IPS-20b (cell line): ENCODE measurements around the gene RPTOR.

ENCODE experiments used
- H3K27ac ChIP-seq: one replicate; pipeline ENCODE4 v1.5.1; 2013; ENCODE audit warnings: low read length
- H3K27me3 ChIP-seq: 2 replicates; pipeline ENCODE4 v1.6.1; 2013; ENCODE audit warnings: mild to moderate bottlenecking, low read length, inconsistent platforms; ENCODE audit not compliant: insufficient read depth
- H3K36me3 ChIP-seq: 2 replicates; pipeline ENCODE4 v1.6.1; 2013; ENCODE audit warnings: low read depth, mild to moderate bottlenecking, inconsistent platforms, low read length, moderate library complexity; ENCODE audit not compliant: insufficient read depth
- H3K4me1 ChIP-seq: 2 replicates; pipeline ENCODE4 v1.6.1; 2013; ENCODE audit warnings: mild to moderate bottlenecking, control low read depth, inconsistent platforms, low read length, moderate library complexity; ENCODE audit not compliant: insufficient read depth
- H3K4me3 ChIP-seq: 2 replicates; pipeline ENCODE4 v1.5.1; 2013; ENCODE audit warnings: mild to moderate bottlenecking, low read length, inconsistent platforms
- H3K9ac ChIP-seq: 2 replicates; pipeline ENCODE4 v1.6.1; 2013; ENCODE audit warnings: low read depth, mild to moderate bottlenecking, inconsistent platforms, low read length, moderate library complexity
- H3K9me3 ChIP-seq: 2 replicates; pipeline ENCODE4 v1.6.1; 2013; ENCODE audit warnings: mild to moderate bottlenecking, low read depth, low read length, inconsistent platforms; ENCODE audit not compliant: insufficient read depth

The RPTOR gene

GRCh38 chr17:80986816-80987475 lies 442.3 kb downstream of the RPTOR start:
- no peak overlapping the region for H3K9ac ChIP-seq
- no peak overlapping the region for H3K27ac ChIP-seq
- H3K4me3 ChIP-seq, result no peak overlapping the region
- peaks cover 25% of the 10 kb centered on the region for H3K27me3 ChIP-seq
- no peaks in the 10 kb centered on the region for H3K9me3 ChIP-seq
- no peaks in the 10 kb centered on the region for H3K36me3 ChIP-seq
- no peaks in the 10 kb centered on the region for H3K4me1 ChIP-seq

- no peaks in the 10 kb centered on the region for H3K36me3 ChIP-seq
- H3K9me3 ChIP-seq, result no peaks in the 10 kb centered on the region
- H3K9ac ChIP-seq, result no peak overlapping the region
- no peak overlapping the region for H3K4me3 ChIP-seq
- no peak overlapping the region for H3K27ac ChIP-seq
- H3K4me1 ChIP-seq, result 0 out of 2 replicates have a peak, but pooled peaks cover 4% of the 10 kb centered on the region
- H3K27me3 ChIP-seq, result peaks cover 25% of the 10 kb centered on the region; the same call in 1 of the 2 replicates
Measured at GRCh38 chr17:80987941-80988461, 443.4 kb downstream of the RPTOR start.

DNA sequence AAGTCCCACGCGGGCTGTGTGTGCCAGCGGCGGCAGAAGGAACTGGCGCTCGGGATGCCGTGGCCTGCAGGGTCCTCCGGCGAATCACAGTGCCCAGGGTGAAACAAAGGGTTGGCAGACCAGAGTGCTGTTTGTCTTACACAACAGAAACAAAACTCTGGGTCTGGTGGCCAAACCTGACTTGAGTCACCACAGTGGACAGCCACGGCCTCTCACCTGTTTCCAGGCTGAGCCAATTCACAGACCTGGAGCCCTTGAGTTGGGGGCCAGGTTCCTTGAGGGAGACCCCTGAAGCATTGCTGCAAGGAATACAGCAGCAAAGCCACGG lies 444.9 kb downstream of the RPTOR start:
- Histone ChIP-seq H3K27me3 (peaks cover 25% of the 10 kb centered on the region; the same call in 1 of the 2 replicates), H3K36me3 (no peaks in the 10 kb centered on the region), H3K27ac (no peak overlapping the region), H3K9me3 (no peaks in the 10 kb centered on the region), H3K4me1 (0 out of 2 replicates have a peak, but pooled peaks cover 4% of the 10 kb centered on the region), H3K4me3 (no peak overlapping the region), H3K9ac (no peak overlapping the region)

DNA sequence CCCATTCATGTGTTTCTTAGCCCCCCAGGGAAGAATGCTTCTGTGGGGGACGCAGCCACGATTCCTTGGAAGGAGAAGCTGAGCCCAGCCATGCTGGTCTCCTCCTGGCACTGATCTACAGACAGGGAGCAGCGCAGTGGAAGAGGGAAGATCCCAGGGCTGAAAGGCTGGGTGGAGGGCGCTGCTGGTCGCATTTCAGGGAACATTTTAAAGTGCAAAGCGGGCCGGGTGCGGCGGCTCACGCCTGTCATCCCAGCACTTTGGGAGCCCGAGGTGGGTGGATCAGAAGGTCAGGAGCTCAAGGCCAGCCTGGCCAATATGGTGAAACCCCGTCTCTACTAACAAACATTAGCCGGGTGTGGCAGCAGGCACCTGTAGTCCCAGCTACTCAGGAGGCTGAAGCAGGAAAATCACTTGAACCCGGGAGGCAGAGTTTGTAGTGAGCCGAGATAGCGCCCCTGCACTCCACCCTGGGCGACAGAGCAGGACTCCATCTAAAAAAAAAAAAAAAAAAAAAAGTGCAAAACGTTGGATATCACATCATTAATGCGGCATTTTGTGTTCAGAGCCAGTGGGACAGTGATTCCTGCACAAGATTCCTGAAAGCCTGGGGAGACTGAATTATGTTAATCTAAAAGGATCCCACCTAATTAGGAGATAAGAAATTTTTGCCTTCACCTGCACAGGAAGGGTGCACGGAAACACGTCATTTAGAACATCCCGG lies 446.4 kb downstream of the RPTOR start:
- Histone ChIP-seq H3K4me3 (peak overlapping the region; percentile 77; the same call in 1 of the 2 replicates), H3K36me3 (peaks cover 5% of the 10 kb centered on the region; the same call in 1 of the 2 replicates), H3K4me1 (0 out of 2 replicates have a peak, but pooled peaks cover 4% of the 10 kb centered on the region), H3K9me3 (no peaks in the 10 kb centered on the region), H3K9ac (peak overlapping the region; percentile 68; the same call in 1 of the 2 replicates), H3K27ac (no peak overlapping the region), H3K27me3 (peaks cover 25% of the 10 kb centered on the region; the same call in 1 of the 2 replicates)

- no peak within 1 kb of the TSS for H3K27ac ChIP-seq
- peak within 1 kb of the TSS; percentile 68; the same call in 1 of the 2 replicates for H3K9ac ChIP-seq
- H3K9me3 ChIP-seq, result no peaks in the 10 kb centered on the region
- H3K36me3 ChIP-seq, result peaks cover 11% of the 10 kb centered on the region
- H3K27me3 ChIP-seq, result peaks cover 25% of the 10 kb centered on the region; the same call in 1 of the 2 replicates
- H3K4me1 ChIP-seq, result 0 out of 2 replicates have a peak, but pooled peaks cover 4% of the 10 kb centered on the region
- H3K4me3 ChIP-seq, result peak within 1 kb of the TSS; percentile 77
Measured at GRCh38 chr17:80991645-80992076, 447.0 kb downstream of the RPTOR start, which contains the start of gene CHMP6. TSS of gene CHMP6 (plus strand) at chr17:80991841. CDS start at chr17:80991919, 78 bp downstream.

- no peaks in the 10 kb centered on the region for H3K9me3 ChIP-seq
- peak overlapping the region; percentile 68; the same call in 1 of the 2 replicates for H3K9ac ChIP-seq
- 0 out of 2 replicates have a peak, but pooled peaks cover 4% of the 10 kb centered on the region for H3K4me1 ChIP-seq
- H3K36me3 ChIP-seq, result peaks cover 17% of the 10 kb centered on the region
- no peak overlapping the region for H3K27ac ChIP-seq
- peak overlapping the region; percentile 77 for H3K4me3 ChIP-seq
- peaks cover 25% of the 10 kb centered on the region; the same call in 1 of the 2 replicates for H3K27me3 ChIP-seq
Measured at GRCh38 chr17:80992077-80992947, 447.7 kb downstream of the RPTOR start.

DNA sequence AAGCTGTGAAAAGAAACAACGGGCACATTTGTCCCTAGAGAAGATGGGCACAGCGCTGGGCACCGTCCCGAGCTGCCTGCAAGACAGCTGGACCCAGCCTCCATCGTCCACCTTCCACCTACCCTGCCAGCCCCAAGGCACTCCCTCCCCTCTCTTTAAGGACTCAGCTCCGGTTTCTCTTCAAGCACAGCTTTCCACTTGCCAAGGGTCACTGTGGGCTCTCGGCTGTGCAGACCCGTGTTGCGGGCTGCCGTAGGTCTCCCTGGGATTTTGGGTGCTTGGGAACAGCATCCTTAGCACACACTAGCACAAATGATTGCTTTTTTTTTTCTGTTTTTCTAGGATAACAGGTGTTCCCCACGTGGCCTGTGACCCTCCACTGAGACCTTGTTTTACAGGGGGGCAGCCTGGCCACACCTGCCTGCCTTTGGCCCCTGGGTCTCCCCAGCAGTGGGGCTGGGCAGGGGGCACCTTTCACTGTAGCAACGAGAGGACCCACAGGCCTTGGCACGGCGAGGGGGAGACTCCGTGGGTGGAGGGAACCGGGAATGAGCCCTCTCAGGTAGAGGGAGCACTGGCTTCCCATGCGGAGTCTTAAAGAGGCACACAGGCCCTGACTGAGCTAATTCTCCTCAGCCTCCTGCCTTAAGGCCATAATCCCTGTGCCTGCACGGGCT lies 448.4 kb downstream of the RPTOR start:
- Histone ChIP-seq H3K4me1 (0 out of 2 replicates have a peak, but pooled peaks cover 4% of the 10 kb centered on the region), H3K4me3 (peak overlapping the region; percentile 77), H3K9ac (no peak overlapping the region), H3K9me3 (no peaks in the 10 kb centered on the region), H3K36me3 (peaks cover 20% of the 10 kb centered on the region), H3K27me3 (peaks cover 23% of the 10 kb centered on the region; the same call in 1 of the 2 replicates), H3K27ac (no peak overlapping the region)

DNA sequence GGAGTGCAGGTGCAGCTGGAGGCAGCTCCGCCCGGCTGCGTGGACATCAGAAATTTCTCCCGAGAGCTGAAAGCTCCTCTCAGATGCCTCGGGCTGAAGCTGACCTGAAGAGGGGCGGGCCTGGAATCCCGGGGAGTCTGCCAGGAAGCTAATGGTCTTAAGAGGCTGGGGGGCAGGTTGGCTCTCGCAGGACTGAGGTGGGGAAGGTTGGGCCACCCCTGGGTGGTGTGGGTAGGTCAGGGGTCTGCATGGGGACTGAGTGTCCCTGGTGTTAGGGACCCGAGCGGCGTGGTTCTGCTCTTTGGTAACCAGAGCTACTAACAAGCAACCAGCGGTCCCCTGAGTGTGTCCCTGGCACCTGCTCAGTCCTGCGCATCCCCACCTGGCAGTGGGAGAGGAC lies 450.5 kb downstream of the RPTOR start:
- Histone ChIP-seq H3K9ac (no peak overlapping the region), H3K4me1 (0 out of 2 replicates have a peak, but pooled peaks cover 4% of the 10 kb centered on the region), H3K4me3 (no peak overlapping the region), H3K36me3 (peaks cover 27% of the 10 kb centered on the region), H3K27ac (no peak overlapping the region), H3K9me3 (no peaks in the 10 kb centered on the region), H3K27me3 (peaks cover 15% of the 10 kb centered on the region; the same call in 1 of the 2 replicates)

- no peak overlapping the region for H3K4me3 ChIP-seq
- no peak overlapping the region for H3K9ac ChIP-seq
- H3K9me3 ChIP-seq, result no peaks in the 10 kb centered on the region
- H3K4me1 ChIP-seq, result 0 out of 2 replicates have a peak, but pooled peaks cover 4% of the 10 kb centered on the region
- H3K36me3 ChIP-seq, result peaks cover 27% of the 10 kb centered on the region
- no peak overlapping the region for H3K27ac ChIP-seq
- H3K27me3 ChIP-seq, result peaks cover 7% of the 10 kb centered on the region; the same call in 1 of the 2 replicates
Measured at GRCh38 chr17:80996422-80997305, 452.0 kb downstream of the RPTOR start.
